ENCODE data around the gene CHRNE.

DNA sequence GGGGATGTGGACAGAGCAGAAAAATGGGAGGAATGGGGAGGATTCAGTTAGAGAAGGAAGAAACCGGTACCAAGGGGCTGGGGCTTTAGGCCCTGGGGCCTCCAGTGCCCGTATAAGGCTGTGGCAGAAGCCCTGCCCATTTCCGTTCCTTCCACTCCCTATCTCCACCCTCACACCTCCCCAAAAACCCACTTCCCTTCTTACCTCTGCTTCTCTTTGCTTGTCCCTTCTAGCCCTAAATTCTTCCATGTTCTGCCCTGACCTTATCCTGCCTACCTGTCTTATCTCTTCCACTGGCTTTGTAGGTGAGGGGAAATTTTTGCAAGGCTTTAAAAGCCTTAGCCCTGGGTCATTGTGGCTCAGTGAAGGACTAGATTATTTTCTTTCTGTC is 41.3 kb upstream of the CHRNE start:
- TF ChIP-seq, protein P1, sequence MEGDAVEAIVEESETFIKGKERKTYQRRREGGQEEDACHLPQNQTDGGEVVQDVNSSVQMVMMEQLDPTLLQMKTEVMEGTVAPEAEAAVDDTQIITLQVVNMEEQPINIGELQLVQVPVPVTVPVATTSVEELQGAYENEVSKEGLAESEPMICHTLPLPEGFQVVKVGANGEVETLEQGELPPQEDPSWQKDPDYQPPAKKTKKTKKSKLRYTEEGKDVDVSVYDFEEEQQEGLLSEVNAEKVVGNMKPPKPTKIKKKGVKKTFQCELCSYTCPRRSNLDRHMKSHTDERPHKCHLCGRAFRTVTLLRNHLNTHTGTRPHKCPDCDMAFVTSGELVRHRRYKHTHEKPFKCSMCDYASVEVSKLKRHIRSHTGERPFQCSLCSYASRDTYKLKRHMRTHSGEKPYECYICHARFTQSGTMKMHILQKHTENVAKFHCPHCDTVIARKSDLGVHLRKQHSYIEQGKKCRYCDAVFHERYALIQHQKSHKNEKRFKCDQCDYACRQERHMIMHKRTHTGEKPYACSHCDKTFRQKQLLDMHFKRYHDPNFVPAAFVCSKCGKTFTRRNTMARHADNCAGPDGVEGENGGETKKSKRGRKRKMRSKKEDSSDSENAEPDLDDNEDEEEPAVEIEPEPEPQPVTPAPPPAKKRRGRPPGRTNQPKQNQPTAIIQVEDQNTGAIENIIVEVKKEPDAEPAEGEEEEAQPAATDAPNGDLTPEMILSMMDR (IDR thresholded peaks at IDR 0.05; ENCODE audit: low read depth, low read length, poor library complexity, severe bottlenecking), result no peak
- no peak for TF ChIP-seq EZH2phosphoT487 (IDR thresholded peaks at IDR 0.05; ENCODE audit: borderline replicate concordance, low read length)

Measured in DOHH2 (cell line).